CD4-positive, alpha-beta T cell treated with Interleukin-6 at 100 ng/mL for 8 hours (primary cell): Measurements from ENCODE around the gene METRNL.

Source experiments
- DNase-seq: peaks from one replicate; pipeline ENCODE4 v3.0.0-alpha.2; 2020; ENCODE audit warnings: mixed read lengths, low spot score

METRNL gene

GRCh38 chr17:83092186-83092585 lies 12.8 kb downstream of the METRNL start:
- DNase-seq, result no peak

DNA sequence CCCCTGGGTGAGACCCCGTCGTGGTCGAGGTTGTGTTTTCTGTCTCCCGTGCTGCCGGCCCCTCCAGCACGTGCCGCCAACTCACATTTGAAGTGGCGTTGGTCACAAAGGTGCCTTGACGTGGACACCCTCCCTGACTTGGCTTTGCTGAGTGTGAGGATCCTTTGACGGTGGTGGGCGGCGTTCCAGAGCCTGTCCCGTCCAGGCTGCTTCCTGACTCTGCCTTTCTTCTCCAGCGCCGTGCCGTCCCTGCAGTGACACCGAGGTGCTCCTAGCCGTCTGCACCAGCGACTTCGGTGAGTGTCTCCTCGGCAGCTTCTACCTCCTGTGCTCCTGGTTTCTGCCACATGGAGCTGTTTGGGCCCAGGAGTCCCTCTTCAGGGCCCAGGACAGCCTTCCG lies 13.5 kb downstream of the METRNL start:
- no peak for DNase-seq

DNA sequence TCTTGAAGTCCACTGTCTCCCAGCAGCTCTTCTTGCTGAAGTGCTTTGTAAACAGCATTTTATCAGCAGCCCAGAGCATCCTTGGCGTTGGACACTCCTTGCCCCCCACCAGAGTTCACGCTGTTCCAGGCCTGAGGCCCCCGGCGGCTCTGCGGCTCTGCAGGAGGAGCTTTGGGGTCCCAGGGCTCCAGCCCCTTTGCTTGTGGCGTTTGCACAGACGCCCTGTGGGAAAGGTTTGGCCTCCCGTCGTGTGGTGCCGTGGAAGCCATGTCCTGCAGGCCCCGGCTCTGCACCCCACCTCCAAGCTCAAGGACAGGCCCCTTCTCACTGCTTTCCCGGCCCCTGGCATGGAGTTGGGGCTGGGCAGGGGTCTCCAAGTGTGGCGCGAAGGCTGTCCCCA lies 14.1 kb downstream of the METRNL start:
- DNase-seq, result no peak

- DNase-seq, result no peak
These were observed 14.9 kb downstream of the METRNL start for GRCh38 chr17:83094291-83094690.

- DNase-seq, result no peak
These were observed 15.6 kb downstream of the METRNL start for GRCh38 chr17:83095016-83095415.

GRCh38 chr17:83096401-83097224 lies 17.2 kb downstream of the METRNL start:
- no peak for DNase-seq

- no peak for DNase-seq
These were observed 18.4 kb downstream of the METRNL start for GRCh38 chr17:83097831-83098230.

DNA sequence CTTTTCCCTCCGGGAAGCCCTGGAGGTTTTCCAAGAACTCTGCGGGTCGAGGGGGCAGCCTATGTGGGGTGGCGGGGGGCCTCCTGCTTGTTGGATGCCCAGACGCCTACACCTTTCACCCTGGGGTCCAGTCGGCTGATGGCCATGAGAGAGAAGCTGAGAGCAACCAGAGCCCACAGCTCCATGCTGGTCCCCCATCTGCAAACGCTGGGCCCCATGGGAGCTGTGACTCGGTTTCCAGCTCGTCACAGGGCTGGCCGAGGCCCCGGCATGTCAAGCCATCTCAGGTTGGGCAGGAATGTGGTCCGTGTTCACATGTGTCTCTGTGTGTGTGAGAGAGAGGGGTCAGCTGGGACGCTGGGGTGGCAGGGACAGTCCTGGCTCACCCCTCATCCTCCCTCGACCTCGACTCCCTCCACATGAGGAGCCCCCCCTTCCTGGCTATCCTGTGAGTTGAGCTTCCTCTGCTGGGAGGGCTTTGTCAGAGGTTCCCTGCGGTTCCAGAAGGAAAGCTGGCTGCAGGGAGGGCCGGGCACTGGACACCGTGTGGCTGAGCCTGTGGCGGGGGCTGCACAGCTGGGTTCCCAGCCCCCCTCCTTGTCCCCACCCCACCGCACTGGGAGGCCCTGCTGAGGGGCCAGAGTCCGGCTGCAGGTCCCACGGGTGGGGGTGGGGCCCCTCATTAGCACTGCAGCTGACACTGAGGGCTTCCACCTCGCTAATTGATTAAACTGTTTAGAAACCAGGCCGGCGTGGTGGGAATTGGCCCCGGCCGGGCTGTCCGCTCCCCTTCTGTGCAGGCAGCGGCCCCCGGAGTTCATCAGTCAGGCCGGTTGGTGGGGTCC lies 19.1 kb downstream of the METRNL start:
- no peak for DNase-seq

DNA sequence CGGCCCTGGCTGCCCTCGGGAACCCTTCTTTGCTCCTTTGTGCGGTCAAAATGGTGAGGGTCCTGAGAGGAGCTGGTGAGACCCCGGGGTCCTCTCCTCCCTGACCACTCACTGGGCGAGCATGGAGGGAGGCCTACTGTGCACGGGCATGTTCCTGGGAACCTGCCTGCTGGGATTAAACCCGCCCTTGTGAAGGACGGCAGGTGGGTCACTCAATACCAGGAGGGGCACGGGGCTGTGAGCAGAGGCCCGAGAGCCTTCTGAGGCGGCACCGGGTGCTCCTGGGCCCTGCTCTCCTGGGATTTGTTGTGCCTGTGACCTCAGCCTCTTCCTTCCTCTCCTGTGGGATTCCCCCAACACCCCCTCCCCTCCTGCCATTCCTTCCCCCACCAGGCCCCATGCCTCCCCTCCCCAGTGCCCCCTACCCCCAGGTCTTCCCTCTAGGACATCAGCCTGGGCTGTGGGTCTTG lies 19.7 kb downstream of the METRNL start:
- DNase-seq, result no peak

DNA sequence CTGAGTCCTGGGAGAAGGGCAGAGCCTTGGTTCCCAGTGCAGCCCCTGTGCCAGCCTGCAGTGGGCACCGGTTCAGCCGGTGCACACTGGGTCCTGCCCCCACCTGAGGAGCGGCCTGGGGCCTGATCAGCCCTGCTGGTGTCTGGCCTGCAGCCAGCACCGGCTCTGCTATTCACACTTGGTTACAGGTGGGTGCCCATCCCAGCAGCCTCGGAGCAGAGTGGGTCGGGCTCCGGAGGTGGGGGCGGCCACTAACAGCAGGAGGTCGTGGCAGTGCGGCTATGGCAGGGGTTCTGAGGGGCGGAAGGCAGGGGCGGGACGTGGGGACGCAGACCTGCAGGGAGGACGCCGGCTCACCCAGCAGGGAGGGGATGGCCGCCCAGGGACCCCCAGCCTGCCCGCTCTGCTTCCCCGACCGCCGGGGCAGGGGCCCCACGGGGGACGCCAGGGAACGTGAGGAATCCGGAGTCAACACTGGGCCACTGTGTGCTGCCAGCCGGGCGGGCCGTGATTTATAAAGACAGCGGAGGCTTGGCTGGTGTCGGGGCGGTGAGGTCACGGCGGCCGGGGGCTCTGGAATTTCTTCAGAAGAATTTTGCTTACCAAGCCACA lies 20.3 kb downstream of the METRNL start:
- no peak for DNase-seq

- DNase-seq, result no peak
These were observed 20.9 kb downstream of the METRNL start for GRCh38 chr17:83100220-83100852.

DNA sequence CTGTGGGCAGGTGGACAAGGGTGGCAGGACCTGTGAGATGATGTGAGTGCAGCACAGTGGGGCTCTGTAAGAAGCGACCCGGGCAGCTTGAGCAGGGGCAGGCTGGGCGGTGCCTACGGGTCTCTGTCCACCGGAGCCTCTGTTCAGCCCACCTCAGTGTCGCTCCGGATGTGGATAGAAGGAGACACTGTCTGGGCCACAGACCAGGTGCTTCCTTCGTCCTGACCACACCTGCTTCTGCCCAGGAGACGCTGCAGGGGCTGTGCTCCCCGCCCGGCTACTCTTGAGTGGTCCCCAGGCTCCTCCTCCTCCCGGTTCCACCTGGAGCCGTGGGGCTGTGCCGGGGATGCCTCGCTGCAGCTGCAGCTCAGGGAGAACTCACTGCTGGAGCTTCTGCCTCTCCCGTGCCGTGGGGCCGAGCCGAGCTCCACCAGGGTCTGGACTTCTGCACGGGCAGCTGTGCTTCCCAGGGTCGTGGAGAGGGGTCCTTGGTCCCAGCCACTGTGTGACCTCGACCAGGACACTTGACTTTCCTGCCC lies 21.5 kb downstream of the METRNL start:
- DNase-seq, result no peak

DNA sequence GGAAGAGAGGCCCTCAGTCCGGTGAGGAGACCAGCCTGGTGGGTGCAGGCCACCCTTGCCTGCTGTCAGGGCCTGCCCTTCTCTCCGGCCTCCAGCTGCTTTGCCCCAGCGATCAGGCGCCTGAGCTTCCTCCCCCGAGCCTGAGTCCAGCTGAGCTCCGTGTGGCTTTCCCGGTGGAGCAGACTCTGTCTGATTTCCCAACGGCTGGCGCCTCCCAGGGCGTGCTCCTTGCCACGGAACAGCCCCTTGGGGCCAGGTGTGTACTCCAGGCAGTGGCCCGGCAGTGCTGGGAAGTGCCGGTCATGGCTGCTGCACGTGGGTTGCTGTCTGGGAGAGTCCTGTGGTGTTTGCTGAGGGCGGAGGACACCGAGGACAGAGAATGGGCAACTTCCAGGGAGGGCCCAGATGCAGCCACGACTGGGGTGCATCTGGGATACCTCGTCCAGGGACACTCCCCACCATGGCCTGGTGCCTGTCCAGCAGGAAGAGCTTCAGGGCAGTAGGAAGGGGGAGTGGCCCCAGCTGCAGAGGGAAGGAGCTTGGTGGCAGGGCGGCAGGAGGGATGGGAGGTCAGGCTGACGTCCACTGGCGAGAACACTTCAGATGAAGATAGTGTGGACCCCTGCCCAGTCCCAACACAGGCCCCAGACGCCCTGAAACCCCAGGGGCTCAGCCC lies 22.5 kb downstream of the METRNL start:
- no peak for DNase-seq

GRCh38 chr17:83103200-83103942 lies 24.0 kb downstream of the METRNL start:
- DNase-seq, result no peak

DNA sequence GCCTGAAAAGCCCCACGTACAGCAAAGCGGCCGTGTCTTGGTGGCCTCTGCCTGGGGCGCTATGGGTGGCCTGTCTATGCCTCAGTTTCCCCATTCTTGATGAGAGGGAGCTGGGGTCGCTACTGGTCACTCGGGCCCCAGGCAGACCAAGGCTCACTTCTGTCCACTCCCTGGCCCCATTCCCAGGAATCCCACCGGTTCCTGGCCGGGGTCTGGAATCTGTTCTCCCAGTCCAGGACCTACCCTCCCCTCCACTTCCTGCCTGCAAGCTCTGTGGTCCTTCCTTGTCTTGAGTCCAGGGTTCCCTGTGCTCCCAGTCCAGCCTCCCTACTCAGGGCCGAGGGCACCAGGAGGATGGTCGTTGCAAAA lies 24.5 kb downstream of the METRNL start:
- no peak for DNase-seq

DNA sequence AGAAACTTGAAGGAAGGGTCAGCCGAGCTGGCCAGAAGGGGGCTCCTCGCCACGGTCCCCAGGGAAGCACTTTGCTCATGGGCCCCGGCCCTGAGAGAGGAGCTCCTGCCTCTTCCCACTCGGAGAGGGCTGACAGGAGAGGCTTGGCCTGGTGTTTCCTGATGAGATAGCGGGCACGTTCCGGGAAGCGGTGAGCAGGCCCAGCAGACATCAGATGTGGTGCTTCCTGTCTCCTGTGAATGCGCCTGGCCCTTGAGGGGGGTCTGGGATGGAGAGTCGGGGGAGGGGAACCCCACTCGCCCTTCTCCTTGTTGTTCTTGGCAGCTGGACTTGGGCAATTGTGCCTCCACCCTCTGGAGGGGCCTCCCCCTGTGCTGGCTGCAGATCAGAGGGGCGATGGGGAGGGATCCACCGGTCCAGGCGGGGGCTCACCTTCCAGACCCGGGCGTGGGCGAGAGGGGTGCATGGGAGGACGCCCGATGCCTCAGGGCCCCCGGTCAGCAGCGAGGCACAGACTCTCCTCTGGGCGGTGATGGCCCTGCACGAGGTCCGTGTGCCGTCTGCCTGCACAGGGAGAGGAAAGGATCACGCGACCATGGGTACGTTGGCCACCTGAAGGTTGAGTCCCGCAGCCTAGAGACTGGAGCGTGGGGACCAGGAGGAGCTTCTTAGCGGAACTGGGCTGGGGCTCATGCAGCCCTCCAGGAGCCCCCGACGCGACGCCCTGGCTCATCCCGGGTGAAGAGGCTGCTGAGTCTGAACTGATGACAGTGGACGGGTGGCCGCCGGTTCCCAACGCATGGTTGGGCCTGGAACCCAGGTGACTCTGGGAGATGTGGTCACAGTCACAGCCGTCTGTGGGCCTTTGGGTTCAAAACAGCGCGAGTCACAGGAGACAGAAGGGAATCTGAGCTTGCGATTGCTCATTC lies 25.4 kb downstream of the METRNL start:
- no peak for DNase-seq

GRCh38 chr17:83105512-83105911 lies 26.1 kb downstream of the METRNL start:
- no peak for DNase-seq

- no peak for DNase-seq
These were observed 26.7 kb downstream of the METRNL start for GRCh38 chr17:83106056-83106588.

- DNase-seq, result no peak
These were observed 27.7 kb downstream of the METRNL start for GRCh38 chr17:83106913-83107655.
